Daoy (cell line): ENCODE results near the gene MRPS31. TPM values are rescaled to one million over a fixed set of nuclear protein-coding genes. Genes with fewer than 3 reads are reported as not detected.
A peak's percentile ranks its signal among the peaks of the same experiment; 100 is the strongest.
"Not testable (repeated sequence)": the region's sequence is repeated elsewhere in the genome, so short reads cannot be mapped to it uniquely, and the experiment has no call there.

ENCODE experiments used
- DNase-seq: peaks from one replicate; pipeline ENCODE4 v3.0.0-alpha.2; 2015; ENCODE audit warnings: low read depth
- total RNA-seq: library from RNA; depleted of rRNA; stranded (reverse); fragments of >200 nt; shearing (Covaris generic); gene quantifications from 2 replicates; pipeline ENCODE4 v1.2.3, GENCODE V29; 2014

MRPS31 gene
- total RNA-seq, 1 experiment from 2014 or later = 22.7 TPM

DNA sequence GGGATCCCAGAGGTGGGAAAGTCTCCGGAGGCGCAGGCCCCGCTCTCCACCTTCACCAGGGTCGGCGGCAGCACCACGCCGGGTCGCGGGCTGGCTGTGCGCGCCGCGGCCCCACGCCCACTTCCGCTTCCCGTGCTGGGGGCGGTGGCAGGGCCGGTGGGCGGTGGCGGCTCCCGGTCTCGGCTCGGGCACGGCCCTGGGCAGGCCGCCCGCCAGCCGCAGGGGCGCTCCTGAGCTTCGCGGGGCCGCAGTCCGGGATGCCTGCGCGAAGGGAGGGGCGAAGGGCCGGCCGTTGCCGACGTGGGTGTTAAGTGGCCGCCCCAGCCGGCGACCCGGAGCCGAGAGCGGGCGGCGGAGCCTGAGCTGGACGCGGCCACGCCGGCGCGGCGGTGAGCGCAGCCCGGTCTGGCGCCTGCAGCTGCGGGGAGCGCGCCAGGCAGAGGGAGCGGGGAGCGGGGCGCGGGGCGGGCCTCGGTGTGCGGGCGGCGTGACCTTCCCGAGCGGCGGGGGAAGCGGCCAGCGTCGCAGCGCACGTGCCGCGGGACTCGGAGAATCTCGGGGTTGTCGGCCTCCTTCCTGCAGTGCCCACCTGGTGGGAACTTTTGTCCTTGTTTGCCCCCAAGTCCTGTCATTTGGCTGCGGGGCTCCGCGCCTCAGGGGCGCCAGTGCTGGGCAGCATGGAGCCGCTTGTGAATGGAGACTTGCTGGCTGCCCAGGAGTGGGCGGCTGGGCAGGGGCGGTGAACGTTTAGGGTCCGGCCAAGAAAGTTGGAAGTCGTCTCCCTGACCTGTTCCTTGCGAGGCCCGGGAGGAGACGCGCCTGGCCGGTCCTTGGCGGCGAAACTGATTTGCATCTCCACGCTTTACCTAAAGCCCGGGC is 18.5 kb upstream of the MRPS31 start, which contains the start of gene SLC25A15:
TSS of gene SLC25A15 (plus strand) at position 337 of the 879 bp plus-strand sequence. CDS start 3,616 bp downstream, outside the sequence.
- peak; percentile 86 for DNase-seq

DNA sequence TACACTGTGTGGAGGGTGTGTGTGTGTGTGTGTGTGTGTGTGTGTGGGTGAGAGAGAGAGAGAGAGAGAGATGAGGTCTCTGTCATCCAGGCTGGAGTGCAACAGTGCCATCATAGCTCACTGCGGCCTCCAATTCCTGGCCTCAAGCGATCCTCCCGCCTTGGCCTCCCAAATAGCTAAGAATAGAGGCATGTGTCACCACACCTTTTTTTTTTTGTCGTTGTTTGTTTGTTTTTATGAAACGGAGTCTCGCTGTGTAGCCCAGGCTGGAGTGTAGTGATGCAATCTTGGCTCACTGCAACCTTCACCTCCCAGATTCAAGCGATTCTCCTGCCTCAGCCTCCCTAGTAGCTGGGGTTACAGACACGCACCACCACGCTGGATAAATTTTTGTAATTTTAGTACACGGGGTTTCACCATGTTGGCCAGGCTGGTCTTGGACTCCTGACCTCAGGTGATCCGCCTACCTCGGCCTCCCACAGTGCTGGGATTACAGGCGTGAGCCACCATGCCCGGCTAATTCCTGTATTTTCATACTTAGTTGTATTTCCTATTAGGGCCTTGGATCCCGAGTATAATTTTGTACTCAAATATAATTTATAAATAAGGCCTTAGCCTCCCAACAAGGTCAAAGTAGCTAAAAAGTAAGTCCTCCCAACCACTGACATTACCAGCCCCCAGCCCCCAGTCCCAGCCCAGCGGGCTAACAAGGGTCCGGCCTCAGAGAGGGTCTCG is 17.7 kb upstream of the MRPS31 start:
- not testable (repeated sequence) for DNase-seq

DNA sequence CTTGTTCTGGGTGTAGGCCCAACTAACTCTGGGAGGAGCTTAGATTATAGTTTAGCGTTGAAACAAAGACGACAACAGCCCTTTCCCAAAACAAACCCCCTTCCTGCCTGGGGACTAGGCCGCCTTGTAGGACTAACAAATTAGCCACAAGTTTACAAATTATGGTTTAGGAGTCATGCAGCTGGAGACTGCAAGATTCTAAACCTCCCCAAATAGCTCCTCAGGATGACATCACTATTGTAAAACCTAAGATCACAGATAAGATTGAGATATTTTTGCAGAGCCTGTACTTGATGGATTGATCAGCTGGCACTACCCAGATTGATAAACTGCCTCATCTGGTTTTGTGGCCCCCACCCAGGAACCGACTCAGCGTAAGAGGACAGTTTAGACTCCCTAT is 16.1 kb upstream of the MRPS31 start:
- no peak for DNase-seq

DNA sequence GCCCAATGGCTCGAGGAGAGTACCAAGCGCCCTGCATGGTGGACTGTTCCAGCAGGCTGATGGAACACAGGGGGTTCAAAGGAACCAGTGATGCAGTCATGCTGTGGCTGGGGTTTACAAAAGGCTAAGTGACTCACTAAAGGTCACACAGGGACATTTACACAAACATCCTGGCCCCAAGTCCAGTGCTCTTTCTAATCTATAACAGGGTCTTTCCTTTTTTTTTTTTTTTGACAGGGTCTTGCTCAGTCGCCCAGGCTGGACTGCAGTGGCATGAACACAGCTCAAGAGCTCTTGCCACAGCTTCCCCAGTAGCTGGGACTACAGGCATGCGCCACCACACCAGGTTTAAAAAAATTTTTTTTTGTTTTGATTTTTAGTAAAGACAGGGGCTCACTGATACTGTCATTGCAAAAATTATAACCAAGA is 15.6 kb upstream of the MRPS31 start:
- no peak for DNase-seq

DNA sequence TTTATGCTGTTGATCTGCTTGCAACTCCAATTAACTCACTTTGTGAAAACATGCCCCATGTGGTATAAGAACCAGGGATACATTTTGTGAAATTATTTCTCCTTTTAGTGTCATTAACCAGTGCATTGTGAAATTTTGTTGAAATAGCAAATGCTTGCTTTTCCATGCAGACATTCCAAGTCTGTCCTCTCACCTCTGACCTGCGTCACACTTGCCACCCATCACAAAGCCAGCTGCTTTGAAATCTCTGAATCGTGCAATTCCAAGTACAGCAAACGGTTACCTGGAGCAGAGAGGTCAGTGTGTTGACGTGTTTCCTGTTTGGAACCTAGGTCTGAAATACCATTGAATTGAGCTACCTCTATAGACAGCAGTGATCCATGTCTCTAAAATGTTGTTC is 13.6 kb upstream of the MRPS31 start:
- no peak for DNase-seq

DNA sequence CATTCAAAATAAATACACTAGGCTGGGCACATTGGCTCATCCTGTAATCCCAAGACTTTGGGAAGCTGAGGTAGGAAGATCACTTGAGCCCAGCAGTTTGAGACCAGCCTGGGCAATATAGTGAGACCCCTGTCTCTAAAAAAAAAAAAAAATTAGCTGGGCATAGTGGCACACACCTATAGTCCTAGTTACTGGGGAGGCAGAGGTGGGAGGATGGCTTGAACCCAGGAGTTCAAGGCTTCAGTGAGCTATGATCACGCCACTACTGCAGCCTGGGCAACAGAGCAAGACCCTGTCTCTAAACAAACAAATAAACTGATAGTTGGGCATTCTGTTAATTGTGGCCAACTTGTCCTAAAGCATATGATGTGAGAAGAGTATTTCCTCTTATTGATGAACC is 12.0 kb upstream of the MRPS31 start:
- DNase-seq = not testable (repeated sequence)

DNA sequence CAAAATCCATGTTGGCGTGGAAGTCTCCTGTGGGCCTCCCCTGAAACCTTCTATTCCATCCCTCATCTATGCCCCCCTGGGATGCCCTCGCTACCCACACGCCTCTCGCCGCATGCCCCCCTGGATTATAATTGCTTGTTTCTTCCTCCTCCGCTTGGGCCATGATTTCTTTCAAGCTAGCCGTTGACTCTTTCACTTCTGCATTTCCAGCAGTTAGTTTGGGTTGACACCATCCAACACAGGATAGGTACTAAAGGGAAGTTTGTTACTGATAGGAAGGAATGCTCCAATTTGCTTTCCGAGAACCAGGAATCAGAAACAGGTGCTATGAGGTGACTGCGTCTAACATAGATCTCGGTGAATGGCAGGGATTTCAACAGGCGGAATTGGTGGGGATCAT is 10.7 kb upstream of the MRPS31 start:
- DNase-seq = no peak

DNA sequence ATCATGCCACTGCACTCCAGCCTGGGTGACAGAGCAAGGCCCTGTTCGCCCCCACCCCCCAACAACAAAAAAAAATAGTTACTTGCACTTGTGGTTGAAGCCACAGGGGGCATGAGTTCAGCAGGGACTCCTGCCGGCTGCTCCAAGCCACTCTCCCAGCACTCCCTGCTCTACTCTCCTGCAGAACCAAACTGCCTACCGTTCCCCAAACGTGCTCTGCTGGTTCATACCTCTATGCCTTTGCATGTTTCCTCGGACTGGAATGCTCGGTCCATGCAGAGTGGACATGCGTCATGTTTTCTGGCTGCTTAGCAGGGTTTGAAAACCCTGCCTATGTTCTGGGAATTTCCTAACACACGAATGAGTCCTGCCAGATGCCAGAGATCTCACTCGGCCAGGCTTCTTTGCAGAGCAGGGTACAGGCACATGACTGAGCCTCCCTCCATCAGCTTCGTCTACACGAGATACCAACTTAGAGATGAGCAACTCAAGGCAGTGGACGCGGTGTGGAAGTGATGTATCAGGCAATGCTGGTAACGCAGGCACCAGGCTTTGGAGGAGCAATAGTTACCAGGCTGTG is 9.9 kb upstream of the MRPS31 start:
- peak; percentile 27 for DNase-seq

DNA sequence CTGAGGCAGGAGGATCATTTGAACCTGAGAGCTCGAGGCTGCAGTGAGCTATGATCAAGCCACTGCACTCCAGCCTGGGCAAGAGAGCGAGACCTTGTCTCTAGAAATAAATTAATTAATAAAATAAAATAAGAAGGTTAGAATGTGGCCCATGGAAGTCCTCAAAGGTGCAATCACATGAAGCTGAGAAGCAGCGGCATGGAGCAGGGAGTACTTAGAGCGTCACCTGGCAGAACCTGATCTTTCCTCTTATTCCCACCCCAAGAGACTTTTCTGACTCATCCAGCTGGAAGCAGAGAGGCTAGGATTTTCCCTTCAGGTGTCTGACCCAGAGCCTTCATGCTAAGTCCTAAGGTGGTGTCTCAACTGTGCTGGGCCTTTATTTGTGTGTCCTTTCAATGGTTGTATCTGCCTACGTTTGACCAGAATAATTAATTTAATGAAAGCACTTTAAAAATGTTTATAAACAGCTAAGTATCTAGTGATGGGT is 8.9 kb upstream of the MRPS31 start:
- no peak for DNase-seq

DNA sequence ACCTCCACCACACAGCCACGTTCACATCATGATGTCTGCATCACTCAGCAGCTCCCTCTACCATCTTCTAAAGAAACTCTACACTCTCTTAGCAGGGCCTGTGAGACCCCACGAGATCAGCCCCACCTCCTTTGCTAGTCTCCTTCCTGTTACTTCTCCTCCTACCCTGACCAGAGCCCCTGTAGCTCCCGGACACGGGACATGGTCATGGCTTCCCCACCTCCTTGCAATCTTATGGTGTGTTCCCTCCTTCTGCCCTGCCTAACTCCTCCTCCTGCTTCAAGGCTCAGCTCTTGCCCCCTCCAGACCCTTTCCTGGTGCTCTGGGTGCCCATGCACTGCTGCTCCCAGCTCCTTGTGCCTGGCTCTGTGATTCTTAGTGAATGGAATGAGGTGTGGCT is 8.1 kb upstream of the MRPS31 start:
- DNase-seq = no peak

DNA sequence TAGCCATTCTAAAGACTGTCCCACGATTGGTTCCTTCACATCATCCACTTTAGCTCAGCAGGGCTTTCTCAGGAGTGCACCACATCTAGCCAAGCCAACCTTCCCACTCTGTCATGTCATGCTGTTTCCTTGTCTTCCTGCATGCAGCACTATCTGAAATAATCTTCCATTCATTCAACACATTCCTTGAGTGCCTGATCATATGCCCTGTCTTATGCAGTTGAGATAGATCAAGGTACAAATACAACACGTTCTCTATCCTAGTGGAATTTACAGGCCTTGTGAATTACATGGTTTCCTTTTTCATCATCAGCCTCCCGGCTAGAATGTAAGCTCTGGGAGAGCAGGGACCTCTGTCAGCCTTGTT is 6.8 kb upstream of the MRPS31 start:
- DNase-seq = no peak

DNA sequence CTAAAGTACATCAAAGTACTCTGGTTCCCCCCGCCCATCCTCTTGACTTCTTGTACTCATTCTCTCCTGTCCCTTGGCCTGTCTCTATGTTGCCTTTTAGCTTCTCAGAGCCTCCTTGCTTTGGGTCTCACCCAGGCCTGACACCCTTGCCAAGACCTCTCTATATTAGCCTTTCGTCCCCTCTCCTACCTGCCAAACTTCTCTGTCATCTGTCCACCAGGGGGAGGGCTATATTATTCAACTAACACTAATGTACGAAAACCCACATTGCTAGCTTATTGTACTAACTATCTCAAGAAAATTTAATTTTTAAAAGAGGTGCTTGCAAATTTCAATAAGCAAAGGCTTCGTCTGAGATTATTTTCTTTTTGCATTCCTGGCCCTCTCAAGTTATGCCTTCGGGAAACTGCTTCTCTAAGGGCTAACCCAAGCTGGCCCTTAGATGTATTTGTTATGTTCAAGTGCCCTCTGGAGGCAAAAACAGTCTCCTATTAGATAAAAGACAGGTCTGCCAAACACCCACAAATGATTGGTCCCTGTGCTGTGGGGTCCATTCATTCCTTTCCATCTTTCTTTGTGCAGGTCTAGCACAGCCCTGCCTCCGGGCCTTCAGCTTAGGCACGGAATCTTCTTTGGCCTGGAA is 6.3 kb upstream of the MRPS31 start:
- peak; percentile 30 for DNase-seq

DNA sequence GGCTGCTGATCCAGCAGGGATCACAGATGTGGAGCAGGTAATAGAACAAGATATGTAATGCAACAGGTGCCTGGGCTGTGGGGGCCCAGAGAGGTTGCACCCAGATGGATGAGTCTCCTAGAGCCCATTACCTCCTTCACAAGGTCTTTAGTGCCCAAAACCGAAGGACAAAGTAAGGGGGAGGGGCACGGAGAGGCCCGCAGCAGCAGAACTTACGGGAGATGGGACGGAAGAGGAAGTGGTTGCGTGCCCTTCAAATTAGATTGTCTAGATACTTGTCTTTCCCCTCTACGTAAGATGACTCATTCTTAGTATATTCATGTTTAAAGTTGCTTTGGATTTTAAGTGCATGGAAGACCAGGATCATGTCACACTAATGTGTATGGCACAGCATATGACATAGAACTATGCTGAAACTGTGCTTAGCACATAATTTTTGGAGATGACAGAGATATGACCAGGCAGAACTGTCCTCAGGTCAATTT is 5.7 kb upstream of the MRPS31 start:
- peak; percentile 27 for DNase-seq

DNA sequence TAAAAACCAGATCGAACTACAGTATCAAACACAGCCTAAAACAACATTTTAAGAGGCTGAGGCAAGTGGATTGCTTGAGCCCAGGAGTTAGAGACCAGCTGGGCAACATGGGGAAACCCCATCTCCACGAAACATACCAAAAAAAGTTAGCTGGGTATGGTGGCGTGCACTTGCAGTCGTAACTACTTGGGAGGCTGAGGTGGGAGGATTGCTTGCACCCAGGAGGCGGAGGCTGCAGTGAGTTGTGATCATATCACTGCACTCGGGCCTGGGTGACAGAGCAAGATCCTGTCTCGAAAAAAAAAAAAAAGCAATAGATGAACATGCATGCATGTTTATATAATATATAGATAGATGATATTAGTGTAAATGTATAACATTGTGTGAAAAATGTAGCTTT is 5.2 kb upstream of the MRPS31 start:
- DNase-seq = no peak

DNA sequence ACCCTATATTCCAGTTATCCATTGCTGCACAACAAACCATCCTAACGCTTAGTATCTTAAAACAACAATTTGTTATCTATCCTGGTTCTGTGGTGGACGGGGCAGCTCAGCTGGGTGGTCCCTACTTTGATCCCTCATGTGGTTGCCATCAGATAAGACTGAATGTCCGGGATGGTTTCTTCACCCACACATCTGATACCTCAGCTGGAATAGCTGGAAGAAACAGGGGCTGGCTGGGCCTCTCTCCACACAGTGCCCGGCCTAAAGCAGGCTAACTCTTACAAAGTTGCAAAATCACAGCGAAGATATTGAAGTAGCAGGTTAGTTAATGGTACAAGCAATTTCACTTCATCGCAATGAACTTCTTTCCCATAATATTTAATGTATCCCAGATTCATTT is 3.7 kb upstream of the MRPS31 start:
- DNase-seq = no peak

DNA sequence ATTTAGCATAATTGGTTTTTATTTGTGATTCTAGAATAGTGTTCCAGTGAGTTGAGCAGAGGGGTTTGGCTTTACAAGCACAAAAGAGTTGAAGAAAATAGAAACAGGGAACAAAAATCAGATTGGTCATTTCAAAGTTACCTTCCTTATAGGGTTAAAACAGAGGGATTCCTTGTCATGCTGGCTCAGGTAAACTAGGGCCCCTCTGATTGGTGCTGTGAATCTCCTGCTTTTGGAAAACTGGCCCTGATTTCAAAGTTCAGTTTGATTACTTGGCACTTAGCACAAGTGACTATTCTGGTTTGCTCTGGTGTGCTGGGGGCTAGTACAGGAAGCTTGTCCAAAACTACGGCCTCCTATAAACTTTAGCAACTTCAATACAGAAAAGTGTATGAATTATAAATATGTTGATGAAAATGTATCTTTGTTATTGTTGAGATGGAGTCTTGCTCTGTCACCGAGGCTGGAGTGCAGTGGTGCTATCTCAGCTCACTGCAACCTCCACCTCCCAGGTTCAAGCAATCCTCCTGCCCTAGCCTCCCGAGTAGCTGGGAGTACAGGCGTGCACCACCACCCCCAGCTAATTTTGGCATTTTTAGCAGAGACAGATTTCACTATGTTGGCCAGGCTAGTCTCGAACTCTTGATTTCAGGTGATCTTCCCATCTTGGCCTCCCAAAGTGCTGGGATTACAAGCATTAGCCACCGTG is 1.9 kb upstream of the MRPS31 start:
- DNase-seq = no peak

DNA sequence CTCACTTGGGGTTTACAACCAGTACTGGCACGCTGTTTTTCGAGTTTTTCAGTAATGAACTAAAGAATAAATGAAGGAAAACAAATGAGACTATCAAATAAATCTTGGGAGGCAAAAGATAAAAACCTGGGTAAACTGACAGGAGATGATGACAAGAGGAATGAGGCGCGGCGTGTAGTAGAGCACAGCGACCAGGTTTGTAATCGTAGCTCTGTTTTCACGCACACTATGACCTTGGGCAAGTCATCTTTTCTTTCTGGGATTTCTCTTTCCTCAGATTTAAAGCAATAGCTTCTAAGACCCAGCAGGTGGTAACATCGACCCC is 419 bp downstream of the MRPS31 start:
- no peak for DNase-seq

DNA sequence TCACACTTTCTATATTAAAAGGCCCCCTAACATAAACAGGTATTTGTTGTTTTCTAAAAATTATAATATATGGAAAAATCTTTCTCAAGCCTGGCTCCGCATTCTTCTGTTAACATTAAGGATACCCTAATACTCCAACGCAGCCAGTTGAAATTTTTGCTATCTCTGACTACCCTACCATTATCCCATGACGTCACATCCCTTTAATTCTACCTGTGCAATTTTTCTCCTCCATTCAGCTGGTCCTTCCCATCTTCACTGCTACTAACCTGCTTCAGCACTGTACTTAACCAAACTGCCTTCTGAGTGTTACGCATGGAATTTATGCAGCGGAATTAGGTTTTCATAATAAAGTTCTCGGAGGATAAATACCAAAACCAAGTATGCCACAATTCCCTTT is 1.0 kb downstream of the MRPS31 start:
- no peak for DNase-seq

DNA sequence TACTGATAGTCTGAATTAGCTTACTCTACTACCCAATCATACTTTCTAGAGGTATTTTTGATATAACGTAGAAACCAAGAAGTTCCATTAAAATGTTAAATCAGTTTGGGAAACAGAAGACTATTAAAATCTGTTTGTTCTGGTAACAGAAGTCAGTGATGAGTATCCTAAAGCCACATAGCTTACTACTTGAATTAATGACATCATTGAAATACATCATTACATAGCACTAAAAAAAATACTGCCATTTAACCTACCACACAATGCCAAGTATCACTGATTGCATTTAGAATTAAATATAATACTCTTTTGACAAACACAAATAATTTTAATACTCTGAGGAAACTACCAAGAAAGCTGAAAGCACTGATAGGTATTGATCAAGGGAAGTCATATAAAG is 5.4 kb downstream of the MRPS31 start:
- no peak for DNase-seq

DNA sequence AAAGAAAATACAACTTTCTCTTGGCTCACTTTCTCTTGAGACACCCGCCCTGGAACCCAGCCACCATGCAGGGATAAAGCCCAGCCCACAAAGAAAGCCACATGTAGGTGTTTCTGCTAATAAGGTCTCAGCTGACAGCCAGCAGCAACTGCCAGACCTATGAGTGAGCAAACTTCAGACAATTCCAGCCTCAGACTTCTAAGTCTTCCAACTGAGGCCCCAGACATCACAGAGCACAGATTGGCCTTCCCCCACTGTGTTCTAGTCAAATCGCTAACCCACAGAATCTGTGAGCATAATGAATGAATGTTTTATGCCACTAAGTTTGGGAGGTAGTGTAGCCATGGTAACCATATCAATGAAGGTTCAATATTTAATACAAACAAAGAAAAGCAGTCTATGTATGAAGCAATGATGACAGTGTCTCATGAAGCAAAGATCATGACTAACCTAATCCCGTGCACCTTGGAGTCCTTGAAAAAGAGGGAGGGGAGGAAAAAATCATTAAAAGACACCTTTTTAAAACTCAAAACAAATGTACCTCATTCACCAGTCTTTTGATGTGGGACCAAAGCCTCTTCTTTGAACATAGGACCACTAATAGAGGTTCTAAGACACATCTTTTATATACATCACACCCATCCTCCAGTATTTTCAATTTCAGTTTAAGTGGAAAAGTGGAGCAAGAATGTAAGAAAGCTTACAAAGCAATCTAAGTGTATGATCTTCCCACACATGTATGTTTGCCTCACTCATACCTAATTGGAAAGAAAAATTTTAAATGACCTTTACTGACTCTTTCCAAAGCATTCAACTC is 6.2 kb downstream of the MRPS31 start:
- DNase-seq = no peak

DNA sequence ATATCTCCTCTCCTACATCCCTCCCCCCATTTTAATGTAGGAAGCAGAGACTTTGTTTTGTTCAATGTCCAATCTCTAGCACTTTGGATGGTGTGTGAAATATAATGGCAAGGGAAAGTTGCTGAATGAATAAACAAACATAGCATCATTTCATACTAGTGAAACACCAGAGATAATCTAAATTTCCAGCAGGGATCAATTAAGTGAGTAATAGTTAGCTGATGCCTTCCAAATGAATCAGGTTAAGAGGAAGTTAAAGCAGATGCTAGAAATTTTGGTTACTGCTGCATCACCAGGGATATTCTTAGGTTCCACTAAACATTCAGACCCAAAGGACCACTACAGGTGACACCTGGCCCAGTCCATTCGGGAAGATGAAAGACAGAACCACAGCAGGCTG is 8.1 kb downstream of the MRPS31 start:
- no peak for DNase-seq
